Measurements from ENCODE around the gene HEYL.

Gene HEYL

DNA sequence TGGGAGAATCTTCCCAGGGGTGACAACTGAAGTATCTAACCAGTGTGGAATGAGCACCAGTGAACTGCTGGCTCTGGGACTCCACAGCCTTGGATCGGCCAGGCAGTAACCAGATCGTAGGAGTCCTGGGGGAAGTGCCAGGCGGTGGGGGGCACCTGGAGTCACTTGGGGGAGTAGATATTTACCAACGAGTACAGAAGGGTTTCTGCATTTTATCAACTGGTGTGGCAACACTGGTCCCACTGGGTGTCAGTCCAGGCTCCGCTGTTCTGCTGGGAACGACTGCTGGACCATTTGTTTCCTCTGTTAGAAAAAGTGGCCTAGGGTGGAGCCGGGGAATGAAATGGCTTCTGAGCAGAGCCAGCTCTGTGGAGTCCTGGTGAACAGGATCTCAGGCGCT lies 14.4 kb downstream of the HEYL start:
- no peak for DNase-seq (ENCODE audit: low spot score)
- TF ChIP-seq, protein P1, sequence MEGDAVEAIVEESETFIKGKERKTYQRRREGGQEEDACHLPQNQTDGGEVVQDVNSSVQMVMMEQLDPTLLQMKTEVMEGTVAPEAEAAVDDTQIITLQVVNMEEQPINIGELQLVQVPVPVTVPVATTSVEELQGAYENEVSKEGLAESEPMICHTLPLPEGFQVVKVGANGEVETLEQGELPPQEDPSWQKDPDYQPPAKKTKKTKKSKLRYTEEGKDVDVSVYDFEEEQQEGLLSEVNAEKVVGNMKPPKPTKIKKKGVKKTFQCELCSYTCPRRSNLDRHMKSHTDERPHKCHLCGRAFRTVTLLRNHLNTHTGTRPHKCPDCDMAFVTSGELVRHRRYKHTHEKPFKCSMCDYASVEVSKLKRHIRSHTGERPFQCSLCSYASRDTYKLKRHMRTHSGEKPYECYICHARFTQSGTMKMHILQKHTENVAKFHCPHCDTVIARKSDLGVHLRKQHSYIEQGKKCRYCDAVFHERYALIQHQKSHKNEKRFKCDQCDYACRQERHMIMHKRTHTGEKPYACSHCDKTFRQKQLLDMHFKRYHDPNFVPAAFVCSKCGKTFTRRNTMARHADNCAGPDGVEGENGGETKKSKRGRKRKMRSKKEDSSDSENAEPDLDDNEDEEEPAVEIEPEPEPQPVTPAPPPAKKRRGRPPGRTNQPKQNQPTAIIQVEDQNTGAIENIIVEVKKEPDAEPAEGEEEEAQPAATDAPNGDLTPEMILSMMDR (IDR thresholded peaks at IDR 0.05; ENCODE audit: borderline replicate concordance, control extremely low read depth, extremely low read depth, insufficient read depth, missing control alignments), result no peak
- in situ Hi-C loops (cut with MboI; ENCODE audit: low sequenced_read_pairs, unreplicated experiment), result no loop called here

DNA sequence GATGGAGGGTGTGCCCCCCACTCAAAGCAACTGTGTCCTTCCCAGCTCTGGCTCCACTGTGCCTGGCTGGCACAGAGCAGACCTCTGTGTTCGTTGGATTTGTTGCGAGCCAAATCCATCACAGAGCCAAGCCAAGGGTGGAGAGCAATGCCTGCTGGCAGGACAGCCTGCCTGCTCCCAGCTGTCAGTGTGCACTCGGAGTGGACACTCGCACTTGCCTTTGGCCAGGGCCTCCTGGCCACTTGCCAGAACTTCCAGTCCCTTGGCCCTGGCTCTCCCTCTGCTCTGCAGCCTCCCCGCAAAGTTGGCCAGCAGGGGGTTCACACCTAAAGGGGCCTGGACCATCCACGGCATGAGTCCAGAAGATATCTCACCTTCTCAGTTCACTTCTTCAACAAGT lies 16.4 kb downstream of the HEYL start:
- in situ Hi-C loops (cut with MboI; ENCODE audit: low sequenced_read_pairs, unreplicated experiment), result no loop called here
- no peak for DNase-seq (ENCODE audit: low spot score)
- TF ChIP-seq, protein P1 (IDR thresholded peaks at IDR 0.05; ENCODE audit: borderline replicate concordance, control extremely low read depth, extremely low read depth, insufficient read depth, missing control alignments), result no peak

DNA sequence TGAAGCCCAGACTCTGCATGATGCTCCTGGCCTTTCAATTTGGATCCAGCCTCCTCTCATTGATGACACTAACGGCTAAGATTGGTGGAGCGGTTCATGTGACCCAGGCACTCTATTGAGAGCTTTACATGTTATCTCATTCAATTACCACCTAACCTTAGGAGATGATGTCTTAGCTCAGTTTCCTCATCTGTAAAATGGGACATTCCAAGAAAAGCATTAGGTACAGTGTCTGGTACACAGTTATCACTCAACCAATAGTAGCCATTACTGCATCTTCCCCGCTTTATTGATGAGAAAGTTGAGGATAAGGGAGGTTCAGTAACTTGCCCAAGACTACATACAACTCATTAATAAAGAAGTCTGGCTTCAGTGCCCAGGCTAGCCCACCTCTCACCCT lies 17.0 kb downstream of the HEYL start:
- DNase-seq (ENCODE audit: low spot score), result no peak
- in situ Hi-C loops (cut with MboI; ENCODE audit: low sequenced_read_pairs, unreplicated experiment), result no loop called here
- TF ChIP-seq, protein P1 (IDR thresholded peaks at IDR 0.05; ENCODE audit: borderline replicate concordance, control extremely low read depth, extremely low read depth, insufficient read depth, missing control alignments), result no peak

DNA sequence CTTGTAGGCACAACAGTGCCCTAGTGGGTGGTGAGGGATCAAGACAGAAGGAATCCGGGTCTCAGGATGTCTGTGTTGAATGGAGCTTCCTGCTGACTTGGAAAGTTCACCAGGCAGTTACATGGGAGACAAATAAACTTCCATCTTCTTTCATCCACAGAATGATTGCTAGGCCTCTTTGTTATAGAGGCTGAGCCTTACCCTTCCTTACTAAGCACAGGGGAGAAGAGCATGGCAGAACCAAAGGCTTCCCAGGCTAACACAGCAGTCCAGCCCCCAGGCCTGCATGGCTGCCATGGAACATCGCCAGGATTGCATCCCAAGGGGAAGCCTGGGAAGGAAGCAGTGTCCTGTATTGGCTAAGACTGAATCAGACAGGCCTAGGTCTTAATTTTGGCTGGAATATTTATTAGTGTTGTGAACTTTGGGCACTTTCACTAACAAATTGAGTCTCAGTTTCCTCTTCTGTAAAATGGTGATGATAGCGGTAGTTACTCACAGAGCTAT lies 18.7 kb downstream of the HEYL start:
- TF ChIP-seq, protein P1 (IDR thresholded peaks at IDR 0.05; ENCODE audit: borderline replicate concordance, control extremely low read depth, extremely low read depth, insufficient read depth, missing control alignments), result no peak
- DNase-seq (ENCODE audit: low spot score), result no peak
- in situ Hi-C loops (cut with MboI; ENCODE audit: low sequenced_read_pairs, unreplicated experiment), result no loop called here

DNA sequence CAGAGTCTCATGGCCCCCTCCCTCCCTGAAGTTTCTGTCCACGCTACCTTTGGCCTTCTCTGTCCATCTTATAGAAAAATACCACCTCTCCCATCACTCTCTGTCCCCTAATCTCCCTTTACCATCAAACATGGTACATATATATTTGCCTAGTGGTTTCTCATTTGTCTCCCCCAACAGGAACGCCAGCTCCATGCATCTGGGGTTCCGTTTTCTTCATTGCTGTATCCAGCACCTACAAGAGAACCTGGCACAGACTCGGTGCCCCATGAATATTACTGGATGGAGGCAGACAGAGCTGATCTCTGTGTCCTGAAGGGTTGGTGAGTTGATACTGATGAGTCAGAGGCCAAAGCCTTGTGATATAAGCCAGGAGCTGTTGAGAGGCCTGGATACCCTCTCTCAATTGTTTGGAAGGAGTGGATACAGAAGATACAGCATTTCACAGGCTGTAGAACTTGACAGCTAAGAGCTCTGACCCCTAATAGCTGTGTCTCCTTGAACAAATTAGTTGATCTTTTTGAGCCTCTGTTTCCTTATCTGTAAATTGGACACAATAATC lies 21.9 kb downstream of the HEYL start:
- TF ChIP-seq, protein P1 (IDR thresholded peaks at IDR 0.05; ENCODE audit: borderline replicate concordance, control extremely low read depth, extremely low read depth, insufficient read depth, missing control alignments), result no peak
- no peak for DNase-seq (ENCODE audit: low spot score)
- in situ Hi-C loops (cut with MboI; ENCODE audit: low sequenced_read_pairs, unreplicated experiment), result no loop called here

DNA sequence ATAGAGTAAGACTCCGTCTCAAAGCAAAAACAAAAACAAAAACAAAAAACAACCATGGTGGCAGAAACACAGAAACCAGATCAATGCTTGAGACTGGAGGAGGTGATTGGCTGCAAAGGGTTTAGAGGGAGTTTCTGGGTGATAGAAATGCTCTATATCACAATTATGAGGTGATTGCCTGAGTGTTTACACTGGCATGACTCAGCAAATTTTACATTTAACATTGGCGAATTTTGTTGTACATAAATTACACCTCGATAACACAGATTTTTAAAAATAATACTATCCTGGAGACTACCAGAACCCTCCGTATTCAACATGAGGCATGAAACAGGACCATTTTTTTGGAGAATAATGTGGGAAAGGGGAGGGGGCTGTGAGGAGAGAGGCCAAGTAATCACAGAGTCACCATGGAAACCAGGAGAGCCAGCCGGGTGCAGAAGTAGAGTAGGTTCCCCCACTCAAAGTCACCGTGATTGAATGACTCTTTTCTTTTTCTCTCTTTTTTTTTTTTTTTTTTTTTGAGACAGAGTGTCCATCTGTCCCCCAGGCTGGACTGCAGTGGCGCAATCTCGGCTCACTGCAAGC lies 24.3 kb downstream of the HEYL start:
- in situ Hi-C loops (cut with MboI; ENCODE audit: low sequenced_read_pairs, unreplicated experiment), result no loop called here
- TF ChIP-seq, protein P1 (IDR thresholded peaks at IDR 0.05; ENCODE audit: borderline replicate concordance, control extremely low read depth, extremely low read depth, insufficient read depth, missing control alignments), result no peak
- no peak for DNase-seq (ENCODE audit: low spot score)
